GM21528 (cell line): ENCODE measurements around the gene GALNT2.

ENCODE experiments used
- ATAC-seq: cut with Tn5 transposase; IDR thresholded peaks from one replicate; pipeline ENCODE4 v1.9.1; 2021; ENCODE audit warnings: mild to moderate bottlenecking, moderate library complexity; ENCODE audit not compliant: unreplicated experiment, low FRiP score

The GALNT2 gene

GRCh38 chr1:230070321-230071208 is 3.5 kb downstream of the GALNT2 start:
- ATAC-seq: no peak

GRCh38 chr1:230071316-230071715 is 4.3 kb downstream of the GALNT2 start:
- ATAC-seq: no peak

DNA sequence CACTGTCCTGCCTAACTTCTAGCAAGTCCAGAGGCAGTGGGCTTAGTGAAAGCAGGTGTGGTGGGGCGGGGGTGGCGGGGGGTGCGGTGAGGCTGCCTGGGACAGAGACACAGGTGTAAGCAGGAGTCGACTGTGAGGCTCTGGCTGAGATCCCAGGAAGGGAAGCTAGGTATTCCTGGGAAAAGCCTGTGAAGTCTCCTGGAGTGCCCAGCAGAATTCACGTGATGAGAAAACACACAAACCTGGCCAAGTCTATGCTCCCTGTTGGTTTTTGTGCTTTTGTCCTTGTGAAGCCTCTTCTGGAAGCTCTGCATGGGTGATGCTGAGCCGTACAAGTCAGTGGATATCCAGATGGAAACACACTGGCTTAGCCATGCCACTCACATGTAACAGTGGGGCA is 5.3 kb downstream of the GALNT2 start:
- no peak for ATAC-seq

GRCh38 chr1:230072866-230073265 is 5.8 kb downstream of the GALNT2 start:
- ATAC-seq: no peak

- ATAC-seq: no peak
These were observed 6.5 kb downstream of the GALNT2 start for GRCh38 chr1:230073371-230074035.

GRCh38 chr1:230074270-230074669 is 7.2 kb downstream of the GALNT2 start:
- no peak for ATAC-seq

DNA sequence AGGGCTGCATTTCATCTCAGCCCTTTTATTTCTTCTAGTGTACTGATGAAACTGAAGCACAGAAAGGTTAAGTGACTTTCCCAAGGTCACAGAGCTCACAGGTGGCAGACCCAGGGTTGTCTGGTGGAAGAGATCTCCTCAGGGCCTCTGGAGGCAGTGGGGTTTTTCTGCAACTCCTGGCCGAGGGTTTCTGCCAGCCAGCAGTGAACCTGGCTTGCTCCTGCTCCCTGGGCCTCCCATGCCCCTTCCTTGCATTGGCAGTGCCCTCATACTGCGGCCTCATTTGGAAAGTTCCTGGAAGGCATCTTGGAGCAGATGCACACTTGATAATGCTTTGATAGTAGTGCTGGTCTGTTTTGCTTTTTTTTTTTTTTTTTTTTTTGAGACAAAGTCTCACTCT is 7.7 kb downstream of the GALNT2 start:
- no peak for ATAC-seq

- no peak for ATAC-seq
These were observed 9.1 kb downstream of the GALNT2 start for GRCh38 chr1:230076121-230076520.

- no peak for ATAC-seq
These were observed 10.0 kb downstream of the GALNT2 start for GRCh38 chr1:230077011-230077410.

- ATAC-seq: no peak
These were observed 10.6 kb downstream of the GALNT2 start for GRCh38 chr1:230077436-230078213.

GRCh38 chr1:230079199-230080024 is 12.4 kb downstream of the GALNT2 start:
- no peak for ATAC-seq

DNA sequence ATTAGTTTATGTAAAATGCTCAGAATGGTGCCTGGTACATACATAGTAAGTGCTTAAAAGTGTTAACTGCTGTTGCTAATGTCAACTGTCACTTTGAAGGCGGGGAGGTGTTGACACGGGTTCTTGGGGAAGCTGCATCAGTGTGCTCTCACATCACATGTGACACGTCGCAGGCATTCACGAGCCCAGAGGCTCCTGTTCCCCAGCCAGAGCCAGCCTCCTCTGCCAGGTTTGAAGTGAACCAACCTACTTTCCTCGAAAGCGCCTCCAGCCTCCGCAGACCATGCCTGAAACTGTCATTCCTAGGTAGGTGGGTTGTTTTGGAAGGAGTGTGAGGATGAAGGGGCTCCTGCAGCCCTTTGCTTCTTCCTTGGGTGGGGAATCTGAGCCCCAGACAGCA is 13.8 kb downstream of the GALNT2 start:
- ATAC-seq: no peak

DNA sequence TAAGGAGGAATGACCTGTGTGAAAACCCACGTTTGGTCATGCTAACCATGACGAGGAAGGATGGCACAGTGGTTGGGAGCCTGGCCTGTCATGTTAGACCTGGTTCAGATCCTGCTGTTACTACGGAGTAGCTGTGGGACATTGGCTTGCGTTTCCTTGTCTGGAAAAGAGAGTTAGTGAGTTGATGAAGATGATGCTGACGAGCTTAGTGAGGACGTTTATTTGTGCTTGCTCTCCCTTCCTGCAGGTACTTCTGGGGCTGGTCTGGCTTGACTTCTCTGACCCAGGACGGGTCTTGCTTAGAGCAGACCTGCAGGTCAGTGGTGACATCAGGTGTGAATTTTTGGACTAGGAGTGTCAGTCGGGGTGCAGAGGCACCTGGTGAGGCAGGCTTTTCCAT is 14.7 kb downstream of the GALNT2 start:
- ATAC-seq: no peak

DNA sequence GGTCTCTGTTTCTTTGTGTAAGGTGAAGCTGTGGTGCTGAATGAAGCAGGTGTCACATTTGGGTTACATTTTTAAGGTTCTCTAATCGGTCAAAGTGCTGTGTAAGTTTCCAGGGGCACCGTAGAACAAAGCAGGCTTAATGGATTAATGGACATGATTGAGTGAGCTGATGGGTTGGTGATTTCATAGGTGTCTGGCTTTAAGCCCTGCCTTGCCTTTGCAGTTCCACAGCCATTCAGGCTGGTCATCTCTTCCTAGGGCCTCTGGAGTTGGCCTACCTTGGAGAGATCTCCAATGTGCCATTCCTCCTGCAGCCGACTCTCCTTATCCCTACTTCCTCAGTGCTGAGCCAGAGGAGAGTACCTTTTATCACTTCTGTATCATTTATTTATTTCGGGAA is 15.2 kb downstream of the GALNT2 start:
- ATAC-seq: no peak

- no peak for ATAC-seq
These were observed 16.0 kb downstream of the GALNT2 start for GRCh38 chr1:230083053-230083452.

DNA sequence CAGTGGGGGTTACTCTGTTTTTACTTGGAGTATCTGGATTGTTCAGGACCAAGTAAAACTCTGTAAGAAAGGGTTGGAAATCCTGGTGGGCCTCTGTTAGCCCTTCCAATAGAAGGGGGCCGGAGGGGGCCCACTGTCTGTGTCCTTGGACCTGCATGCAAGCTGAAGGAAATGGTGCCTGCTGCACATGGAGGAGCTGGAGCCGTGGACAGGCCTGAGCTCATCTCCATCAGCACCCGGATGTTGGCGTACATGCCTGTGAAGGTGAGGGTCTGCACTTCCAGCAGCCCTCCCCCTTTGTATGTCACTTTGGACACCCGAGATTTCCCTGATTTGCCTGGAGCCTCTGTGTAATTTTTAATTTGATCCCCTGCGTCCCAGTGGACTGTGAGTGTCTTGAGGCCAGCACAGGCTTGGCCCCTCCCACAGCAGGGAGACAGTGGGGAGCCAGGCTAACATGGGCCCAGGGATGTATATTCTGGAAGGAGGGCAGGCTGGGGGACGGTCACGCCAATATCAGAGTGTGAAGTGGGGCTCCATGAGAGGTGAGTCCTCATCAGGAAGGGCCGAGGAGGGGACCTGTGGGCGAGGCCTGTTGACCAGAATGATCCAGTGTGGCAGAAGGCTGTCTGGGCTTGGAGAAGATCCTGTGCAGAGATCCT is 16.8 kb downstream of the GALNT2 start:
- no peak for ATAC-seq

DNA sequence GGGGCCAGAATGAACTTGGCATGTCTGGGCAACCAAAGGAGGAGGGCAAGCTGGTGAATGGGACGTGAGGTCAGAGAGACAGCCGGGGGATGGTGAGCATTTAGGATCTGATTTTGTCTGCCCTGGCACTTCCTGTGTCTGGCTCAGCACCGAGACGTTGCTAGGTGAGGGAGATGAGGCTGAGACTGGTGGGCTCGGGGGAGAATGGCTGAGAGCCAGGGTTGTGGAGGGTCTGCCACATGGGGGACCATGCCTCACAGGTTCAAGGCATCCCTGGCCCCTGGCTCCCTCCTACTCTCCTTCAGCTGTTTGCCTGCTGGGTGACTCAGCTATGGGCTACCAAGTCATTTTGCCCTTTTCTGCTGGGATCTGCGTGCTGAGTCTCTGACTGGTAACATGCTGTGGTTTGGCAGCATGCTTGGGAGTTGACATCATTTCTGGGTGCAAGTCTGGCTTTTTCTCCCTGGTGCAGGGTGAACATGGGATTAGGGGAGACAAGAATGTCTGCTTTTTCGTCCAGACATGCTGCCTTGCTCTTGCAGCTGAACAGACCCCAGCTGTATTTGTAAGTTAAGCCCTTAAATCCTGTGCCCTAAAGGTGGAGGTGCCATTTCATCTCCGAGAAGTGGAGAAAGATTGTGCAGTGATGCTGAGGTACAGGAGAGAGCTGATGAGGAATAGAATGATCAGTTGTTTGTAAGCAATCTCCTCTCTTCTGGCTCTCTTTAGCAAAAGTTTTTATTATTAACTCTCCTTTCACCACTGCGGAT is 17.6 kb downstream of the GALNT2 start:
- ATAC-seq: no peak

- ATAC-seq: no peak
These were observed 18.1 kb downstream of the GALNT2 start for GRCh38 chr1:230085178-230085515.

GRCh38 chr1:230086151-230086550 is 19.1 kb downstream of the GALNT2 start:
- ATAC-seq: no peak
